NCI-H446 (cell line): Measurements from ENCODE around the gene SURF2.
"Not testable (repeated sequence)": the region's sequence is repeated elsewhere in the genome, so short reads cannot be mapped to it uniquely, and the experiment has no call there.

ENCODE experiments used
- DNase-seq, 2 experiments: peaks; one replicate each; lab custom pipeline; 2025; lab: John Stamatoyannopoulos, UW

Gene SURF2

DNA sequence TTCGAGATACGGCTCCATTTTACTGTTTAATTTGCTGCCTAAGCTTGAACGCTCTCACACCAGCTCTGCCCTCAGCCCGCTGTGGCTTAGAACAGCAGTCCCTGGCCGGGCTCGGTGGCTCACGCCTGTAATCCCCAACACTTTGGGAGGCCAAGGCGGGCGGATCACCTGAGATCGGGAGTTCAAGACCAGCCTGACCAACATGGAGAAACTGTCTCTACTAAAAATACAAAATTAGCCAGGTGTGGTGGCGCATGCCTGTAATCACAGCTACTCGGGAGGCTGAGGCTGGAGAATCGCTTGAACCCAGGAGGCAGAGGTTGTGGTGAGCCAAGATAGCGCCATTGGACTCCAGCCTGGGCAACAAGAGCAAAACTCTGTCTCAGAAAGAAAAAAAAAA, 20.9 kb downstream of the SURF2 start:
- not testable (repeated sequence) for DNase-seq

DNA sequence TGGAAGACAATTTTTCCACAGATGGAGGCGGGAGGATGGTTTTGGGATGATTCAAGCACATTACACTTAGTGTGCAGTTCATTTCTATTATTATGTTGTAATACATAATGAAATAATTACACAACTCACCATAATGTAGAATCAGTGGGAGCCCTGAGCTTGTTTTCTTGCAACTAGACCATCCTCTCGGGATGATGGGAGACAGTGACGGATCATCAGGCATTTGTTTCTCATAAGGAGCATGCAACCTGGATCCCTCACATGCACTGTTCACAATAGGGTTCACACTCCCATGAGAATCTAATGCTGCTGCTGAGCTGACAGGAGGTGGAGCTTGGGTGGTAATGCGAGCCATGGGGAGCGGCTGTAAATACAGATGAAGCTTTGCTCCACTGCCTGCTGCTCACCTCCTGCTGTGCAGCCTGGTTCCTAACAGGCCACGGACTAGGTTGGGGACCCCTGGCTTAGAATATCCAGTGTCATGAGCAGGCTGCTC, 21.4 kb downstream of the SURF2 start:
- DNase-seq, result no peak

DNA sequence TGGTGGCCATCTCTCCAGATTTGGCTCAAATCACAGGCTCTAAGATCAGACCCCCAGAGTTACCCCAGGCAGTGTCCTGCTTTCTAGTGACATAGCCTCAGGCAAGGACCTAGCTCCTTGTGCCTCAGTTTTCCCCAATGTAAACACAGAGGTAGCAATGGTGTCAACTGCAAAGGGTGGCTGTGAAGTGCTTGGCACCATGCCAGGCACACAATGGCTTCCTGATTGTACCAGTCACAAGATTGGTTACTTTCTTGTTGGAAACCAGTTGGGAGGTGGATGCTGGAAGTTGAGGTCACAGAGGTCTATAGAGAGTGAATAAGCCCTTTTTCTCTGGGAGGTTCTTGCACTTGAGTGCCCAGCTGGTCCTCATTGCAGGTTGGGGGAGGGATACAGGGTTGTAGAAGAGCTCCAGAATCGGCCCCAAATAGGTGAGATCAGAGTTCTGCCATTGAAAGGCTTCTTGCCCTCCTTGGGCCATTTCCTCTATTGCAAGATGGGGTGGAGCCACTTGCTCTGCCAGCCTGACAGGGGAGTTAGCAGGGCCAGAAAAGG, 22.1 kb downstream of the SURF2 start:
- no peak for DNase-seq

DNA sequence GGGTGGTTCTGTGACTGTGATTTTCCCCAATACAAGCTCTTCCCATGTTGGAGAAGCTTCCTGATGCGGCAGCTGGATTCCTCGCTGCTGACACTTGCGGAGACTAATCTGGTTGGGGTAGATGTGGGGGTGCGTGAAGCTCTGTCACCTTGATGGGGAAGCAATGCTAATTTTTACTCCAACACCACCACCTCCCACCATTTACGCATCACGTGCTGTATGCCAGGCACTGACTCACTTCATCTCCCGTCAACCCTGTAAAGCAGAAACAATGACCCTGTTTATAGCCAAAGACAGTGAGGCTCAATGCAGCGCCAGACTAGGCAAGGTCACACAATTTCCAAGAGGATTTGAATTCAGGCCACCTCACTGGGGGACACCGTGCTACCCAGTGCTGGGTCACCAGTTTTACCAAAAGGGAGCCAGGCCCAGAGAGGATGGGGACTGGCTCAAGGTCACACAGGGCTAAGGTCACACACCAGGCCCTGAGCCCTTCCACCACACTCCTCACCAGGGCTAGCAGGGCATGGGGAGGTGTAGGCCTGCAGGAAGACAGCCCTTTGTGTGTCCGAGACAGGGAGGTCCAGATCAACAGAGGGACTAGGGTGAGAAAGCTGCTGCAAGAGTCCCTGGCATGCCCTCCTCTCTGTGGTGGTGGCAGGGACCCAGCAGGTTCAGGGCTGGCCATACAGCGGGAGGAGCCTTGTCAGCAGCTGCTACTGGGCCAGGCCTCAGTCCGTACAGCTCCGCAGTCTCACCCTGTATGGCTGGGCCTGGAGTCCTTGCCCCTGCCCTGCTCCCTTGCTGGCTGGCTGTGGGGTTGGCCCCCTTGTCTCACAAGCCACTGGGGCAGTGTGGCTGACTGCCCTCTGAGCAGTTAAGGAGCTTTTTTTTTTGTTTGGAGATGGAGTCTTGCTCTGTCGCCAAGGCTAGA, 23.1 kb downstream of the SURF2 start:
- no peak for DNase-seq

DNA sequence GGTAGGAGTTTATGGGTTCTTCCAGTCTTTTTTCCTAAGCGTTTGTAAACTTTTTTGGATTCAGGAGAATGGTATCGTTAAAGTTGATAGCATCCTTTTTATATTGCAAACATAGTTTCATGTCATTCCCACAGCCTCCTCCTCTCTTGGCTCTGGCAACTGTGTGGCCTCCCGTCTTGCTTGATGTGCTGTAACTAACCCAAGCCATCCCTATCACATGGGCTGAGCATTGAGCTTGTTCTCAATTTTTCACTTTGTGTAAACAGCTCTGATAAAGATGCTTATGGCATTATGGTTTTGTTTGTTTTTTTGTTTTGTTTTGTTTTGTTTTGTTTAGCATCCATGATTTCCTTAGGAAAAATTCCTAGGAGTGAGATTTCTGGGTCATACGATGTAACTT, 24.4 kb downstream of the SURF2 start:
- DNase-seq, result no peak

DNA sequence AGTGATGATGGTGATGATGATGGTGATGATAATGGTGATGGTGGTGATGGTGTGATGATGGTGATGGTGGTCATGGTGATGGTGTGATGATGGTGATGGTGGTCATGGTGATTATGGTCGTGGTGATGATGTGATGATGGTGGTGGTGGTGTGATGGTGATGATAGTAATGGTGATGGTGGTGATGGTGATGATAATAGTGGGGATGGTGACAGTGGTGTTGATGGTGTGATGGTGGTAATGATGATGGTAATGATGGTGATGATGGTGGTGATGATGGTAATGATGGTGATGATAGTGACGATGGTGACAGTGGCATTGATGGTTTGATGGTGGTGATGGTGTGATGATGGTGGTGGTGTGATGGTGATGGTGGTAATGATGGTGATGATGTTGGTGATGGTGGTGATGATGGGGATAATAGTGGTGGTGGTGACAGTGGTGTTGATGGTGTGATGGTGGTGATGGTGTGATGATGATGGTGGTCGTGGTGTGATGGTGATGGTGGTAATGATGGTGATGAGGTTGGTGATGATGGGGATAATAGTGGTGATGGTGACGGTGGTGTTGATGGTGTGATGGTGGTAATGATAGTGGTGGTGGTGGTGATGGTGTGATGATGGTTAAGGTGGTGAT, 26.3 kb downstream of the SURF2 start:
- no peak for DNase-seq

DNA sequence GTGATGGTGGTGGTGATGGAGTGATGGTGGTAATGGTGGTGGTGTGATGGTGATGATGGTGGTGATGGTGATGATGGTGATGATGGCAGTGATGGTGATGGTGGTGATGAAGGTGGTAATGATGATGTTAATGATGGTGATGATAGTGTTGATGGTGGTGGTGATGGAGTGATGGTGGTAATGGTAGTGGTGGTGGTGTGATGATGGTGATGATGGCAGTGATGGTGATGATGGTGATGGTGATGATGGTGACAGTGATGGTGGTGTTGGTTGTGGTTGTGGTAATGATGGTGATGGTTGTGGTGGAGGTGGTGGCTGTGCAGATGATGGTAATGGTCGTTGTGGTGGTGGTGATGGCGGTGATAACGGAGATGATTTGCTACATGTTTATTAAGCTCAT, 27.1 kb downstream of the SURF2 start:
- no peak for DNase-seq

DNA sequence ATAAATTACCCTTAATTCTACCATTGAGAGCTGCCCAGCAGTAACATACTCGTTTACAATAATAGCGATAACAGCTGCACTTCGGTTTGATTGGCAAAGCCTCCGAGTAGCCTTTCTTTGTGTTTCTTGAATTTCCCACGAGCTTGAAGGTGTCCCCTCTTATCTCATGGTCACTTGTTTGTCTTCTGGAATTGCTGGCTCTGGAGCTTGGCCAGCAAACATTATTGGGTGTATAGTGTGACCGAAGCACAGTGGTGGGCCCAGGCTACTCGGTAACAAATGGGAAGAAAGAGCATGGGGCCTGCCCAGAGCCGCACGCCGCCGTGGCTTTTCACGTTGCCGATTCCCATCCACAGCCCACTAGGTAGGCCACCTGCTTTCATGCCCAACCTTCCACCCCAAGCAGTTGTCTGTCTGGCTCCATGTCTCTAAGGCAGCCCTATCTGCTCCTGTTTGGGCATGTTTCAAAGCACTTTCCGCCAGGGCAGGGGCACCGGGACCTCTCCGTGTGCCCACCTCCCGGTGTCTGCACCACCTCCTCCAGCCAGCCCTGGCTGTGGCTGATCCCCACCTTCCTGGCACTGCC, 28.5 kb downstream of the SURF2 start:
- no peak for DNase-seq

DNA sequence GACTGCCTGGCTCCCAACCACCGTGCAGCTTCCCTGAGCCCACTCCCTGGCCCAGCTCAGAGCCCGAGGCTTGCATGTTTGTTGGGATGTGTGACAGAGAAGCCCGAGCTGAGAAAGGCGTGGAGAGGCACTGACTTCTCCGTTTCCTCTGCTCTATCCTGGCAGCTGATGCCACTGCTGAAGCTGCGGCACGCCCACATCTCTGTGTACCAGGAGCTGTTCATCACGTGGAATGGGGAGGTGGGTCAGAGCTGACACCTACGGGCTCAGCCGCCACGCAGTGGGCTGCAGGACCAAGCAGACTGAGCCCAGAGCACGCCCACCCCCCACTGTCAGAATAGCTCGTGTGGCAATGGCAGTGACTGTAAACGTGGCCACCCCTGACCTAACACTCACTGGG, 29.1 kb downstream of the SURF2 start:
- no peak for DNase-seq

DNA sequence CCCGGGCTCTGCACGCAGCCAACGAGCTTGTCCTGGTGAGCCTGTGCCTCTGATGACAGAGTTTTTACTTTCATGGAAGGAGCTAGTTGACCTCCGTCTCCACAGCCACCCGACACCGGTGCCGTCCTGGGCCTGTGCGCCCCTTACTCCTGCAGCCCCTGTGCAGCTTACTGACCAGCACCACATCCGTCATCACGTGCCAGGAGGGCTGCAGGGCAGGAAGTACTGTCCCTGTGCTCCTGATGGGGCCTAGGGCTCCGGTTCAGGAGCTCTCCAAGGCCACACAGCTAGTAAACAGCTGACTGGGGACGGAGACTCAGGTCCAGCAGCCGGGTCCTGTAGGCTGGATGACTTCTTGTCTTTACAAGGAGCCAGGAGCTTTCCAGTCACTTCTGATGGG, 30.0 kb downstream of the SURF2 start:
- no peak for DNase-seq

DNA sequence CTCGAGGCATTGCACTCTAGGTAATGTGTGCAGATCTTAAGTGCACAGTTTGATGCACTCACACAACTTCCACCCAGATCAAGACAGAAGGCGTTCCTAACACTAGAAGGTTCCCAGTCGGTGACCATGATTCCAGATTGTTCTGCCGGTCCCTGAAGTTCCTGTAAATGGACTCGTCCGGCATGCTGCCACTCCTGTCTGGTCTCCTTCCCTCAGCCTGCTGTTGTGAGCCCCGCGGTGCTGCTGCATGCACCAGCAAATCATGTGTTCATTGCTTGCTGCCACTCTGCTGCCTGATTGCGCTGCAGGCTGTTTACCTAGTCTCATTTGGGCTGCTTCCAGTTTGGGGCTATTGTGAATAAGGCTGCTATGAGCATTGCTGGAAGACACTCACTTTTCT, 31.3 kb downstream of the SURF2 start:
- DNase-seq, result no peak

DNA sequence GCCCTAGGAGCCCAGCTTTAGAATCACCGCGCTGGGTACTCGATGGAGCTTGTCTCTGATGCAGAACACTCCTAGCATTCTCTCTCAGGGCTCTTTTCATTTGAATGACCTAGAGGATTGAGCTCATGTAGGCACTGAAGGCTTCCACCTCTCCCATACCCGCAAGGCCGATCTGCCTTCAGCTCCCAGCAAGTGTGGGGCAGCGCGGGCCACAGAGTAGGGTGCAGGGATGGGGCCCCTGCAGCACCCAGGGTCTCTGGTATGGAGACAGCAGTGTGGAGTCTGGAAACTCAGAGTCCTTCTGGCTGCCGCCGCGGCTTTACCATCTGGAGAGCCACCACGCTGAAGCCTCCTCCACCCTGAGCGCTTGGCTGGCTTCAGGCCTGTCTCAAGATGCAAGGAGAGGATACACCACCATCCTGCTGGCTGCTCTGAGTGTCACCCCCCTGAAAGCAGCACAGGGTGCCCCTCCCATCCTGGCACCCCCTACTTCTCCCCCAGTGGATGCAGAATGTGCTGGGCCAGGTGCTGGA, 32.7 kb downstream of the SURF2 start:
- DNase-seq, result no peak

DNA sequence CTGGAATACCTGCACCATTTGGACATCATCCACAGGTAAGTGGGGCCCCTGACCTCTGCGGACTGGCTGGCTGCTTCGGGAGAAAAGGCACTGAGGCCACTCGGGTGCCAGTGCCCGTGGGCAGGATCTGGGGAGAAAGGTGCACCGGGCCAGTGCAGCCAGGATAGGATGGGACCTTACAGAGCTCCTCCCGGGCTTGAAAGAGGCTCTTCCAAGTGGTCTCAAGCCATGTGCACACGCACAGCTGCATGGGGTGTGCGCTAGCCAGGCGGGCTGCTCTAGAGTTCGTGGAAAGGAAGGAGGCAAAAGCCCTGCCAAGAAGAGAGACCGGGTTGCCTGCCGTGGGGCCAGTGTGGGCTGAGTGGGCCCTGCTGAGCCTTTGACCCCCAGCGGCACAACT, 33.2 kb downstream of the SURF2 start:
- DNase-seq, result no peak

DNA sequence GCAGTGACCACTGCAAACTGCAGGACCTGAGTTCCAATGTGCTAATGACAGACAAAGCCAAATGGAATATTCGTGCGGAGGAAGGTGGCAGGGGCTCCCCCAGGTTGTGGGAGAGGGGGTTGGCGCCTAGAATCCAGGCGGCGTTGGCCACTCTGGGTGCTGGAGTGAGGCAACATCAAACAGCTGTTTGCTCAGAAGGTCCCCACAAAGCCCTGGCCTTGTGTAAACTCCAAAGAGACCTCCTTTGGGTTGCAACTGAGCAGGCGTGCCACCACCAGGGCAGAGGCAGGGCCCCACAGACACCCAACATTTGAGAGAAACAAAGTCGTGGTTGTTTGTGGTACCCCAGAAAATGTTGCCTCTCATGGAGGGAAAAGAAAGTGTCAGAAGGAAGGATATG, 34.4 kb downstream of the SURF2 start:
- DNase-seq, result no peak

DNA sequence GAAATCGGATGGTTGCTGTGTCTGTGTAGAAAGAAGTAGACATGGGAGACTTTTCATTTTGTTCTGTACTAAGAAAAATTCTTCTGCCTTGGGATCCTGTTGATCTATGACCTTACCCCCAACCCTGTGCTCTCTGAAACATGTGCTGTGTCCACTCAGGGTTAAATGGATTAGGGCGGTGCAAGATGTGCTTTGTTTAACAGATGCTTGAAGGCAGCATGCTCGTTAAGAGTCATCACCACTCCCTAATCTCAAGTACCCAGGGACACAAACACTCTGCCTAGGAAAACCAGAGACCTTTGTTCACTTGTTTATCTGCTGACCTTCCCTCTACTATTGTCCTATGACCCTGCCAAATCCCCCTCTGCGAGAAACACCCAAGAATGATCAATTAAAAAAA, 35.1 kb downstream of the SURF2 start:
- not testable (repeated sequence) for DNase-seq

DNA sequence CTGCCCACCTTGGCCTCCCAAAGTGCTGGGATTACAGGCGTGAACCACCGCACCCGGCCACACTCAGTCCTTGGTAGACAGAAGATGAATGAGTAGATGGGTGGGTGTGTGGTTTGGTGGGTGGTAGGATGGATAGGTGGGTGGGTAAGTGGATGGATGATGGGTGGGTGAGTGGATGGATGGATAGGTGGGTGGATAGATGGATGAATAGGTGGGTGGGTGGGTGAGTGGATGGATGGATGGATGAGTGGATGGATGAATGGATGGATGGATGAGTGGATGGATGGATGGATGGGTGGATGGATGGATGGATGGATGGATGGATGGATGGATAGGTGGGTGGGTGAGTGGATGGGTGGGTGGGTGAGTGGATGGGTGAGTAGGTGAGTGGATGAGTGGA, 36.0 kb downstream of the SURF2 start:
- not testable (repeated sequence) for DNase-seq

DNA sequence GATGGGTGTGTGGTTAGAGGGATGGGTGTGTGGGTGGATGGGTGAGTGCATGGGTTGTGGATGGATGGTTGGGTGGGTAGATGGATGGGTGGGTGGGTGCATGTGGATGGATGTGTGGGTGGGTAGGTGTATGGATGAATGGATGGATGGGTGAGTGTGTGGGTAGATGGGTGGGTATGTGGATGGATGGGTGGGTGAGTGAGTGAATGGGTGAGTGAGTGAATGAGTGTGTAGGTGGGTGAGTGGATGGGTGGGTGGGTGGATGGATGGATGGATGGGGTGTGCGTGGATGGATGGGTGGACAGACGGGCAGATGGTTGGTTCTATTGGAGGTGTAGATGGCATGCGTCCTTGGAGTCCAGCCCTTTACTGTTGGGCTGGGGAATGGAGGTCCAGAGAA, 37.0 kb downstream of the SURF2 start:
- no peak for DNase-seq

DNA sequence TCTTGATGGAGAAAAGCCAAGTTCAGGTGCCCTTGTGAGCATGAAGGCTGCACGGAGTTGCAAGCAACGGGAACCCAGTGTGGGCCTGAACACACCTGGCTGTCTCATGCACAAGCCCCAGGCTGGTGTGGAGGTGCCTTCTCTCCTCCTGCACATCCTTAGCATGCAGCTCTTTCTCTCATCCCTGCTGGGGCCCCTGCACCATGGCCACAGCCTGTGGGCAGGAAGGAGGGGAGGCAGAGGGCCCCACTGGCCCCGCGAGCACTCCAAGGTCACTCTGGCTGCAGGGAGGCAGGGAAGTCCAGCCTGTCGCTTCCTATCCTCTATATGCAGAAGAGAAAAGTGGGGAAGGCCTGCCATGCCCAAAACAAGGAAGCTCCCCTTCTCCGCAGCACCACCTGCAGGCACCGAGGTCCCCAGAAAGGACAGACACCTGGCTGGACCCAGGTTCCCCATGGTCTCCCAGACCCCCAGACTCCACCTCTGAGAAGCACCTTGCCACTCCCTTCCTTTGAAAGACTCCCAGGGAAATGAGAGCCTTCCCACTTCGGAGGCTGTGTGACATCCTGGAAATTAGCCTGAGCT, 38.4 kb downstream of the SURF2 start:
- no peak for DNase-seq

DNA sequence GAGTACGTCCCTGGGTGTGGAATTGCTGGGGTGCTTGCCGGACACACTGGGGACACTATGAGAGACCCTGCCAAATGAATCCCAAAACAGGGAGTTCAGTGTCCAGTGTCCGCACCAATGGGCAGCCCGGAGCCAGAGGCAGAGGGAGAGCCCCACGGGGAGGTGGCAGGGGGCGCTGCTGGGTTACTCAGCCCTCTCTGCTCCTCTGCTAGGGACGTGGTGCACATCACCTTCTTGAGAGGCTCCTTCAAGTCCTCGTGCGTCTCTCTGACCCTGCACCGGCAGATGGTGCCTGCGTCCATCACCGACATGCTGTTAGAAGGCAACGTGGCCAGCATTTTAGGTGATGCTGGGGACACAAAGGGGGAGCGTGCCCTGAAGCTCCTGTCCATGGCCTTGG, 40.6 kb downstream of the SURF2 start:
- DNase-seq, result no peak

DNA sequence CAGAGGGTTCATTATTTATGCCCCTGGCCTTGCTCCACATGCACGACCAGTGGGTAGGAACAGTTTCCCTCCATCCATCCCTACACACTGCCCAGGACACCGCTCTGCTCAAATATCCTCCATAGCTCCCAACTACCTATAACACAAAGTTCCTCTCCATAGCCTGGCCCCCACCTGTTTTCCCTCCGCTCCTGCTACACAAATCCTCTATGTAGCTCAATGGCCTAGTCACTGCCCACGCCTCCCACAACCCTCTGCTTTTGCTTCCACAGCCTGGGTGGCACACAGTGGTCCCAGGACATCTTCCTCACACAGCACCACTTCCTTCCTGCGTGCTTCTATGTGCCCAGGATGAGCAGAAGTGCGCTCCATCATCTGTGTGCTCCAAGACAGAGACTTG, 41.0 kb downstream of the SURF2 start:
- no peak for DNase-seq

DNA sequence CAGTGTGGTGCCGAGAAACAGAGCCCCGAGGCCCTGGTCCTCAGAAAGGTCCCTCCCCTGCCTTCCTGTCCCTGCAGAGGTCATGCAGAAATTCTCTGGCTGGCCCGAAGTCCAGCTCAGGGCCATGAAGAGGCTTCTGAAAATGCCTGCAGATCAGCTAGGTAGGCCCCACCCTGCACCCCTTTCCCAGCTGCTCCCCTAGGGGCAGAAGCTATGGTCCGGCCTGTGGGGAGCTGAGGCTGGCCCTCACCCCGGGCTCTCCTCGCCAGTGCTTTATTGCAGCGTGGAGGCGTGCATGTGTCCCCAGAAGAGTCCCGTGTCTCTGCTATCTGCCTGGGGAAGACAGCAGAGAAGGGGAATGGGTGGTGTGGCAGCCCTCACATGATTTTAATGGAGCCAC, 41.5 kb downstream of the SURF2 start:
- no peak for DNase-seq

DNA sequence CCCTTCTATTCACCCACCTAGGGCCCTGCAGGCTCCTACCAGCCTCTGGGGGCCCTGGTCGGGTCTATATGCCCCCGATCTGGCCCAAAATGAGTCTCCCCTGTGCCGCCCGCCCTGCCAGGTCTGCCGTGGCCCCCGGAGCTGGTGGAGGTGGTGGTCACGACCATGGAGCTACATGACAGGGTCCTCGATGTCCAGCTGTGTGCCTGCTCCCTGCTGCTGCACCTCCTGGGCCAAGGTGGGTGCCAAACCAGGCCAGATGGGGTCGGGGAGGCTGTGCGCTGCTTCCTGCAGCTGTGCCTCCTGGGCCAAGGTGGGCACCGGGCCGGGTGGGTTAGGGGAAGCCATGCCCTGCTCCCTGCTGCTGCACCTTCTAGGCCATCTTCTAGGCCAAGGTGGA, 43.9 kb downstream of the SURF2 start:
- no peak for DNase-seq
